SK-MEL-5 (cell line): Measurements from ENCODE around the gene STIP1. TPM values are rescaled to one million over a fixed set of nuclear protein-coding genes. Genes with fewer than 3 reads are reported as not detected.

Experiments used
- DNase-seq: peaks from one replicate; pipeline ENCODE4 v3.0.0-alpha.2; 2016; ENCODE audit warnings: low read depth, low spot score
- in situ Hi-C: cut with HindIII; loops from 2 replicates; pipeline ENCODE4 v1.10.0; 2016; ENCODE audit warnings: low sequenced_read_pairs, high pct_unique_total_duplicates, low pct_unique_long_range_greater_than_20kb
- total RNA-seq: library from RNA; depleted of rRNA; stranded (reverse); fragments of >200 nt; shearing (Covaris generic); gene quantifications from 2 replicates; pipeline ENCODE4 v1.2.3, GENCODE V29; 2014

STIP1 gene
- total RNA-seq, 1 experiment from 2014 or later, result 248 TPM

GRCh38 chr11:64208796-64209562 lies 23.0 kb downstream of the STIP1 start:
- no peak for DNase-seq
- in situ Hi-C loops, result no loop called here

- in situ Hi-C loops, result no loop called here
- DNase-seq, result no peak
Measured at GRCh38 chr11:64209563-64209843, 23.5 kb downstream of the STIP1 start.

GRCh38 chr11:64210301-64211020 lies 24.5 kb downstream of the STIP1 start:
- in situ Hi-C loops, result no loop called here
- no peak for DNase-seq

- DNase-seq, result no peak
- in situ Hi-C loops, result no loop called here
Measured at GRCh38 chr11:64211181-64211872, 25.4 kb downstream of the STIP1 start.

- in situ Hi-C loops, result no loop called here
- no peak for DNase-seq
Measured at GRCh38 chr11:64216879-64217278, 30.9 kb downstream of the STIP1 start.

- in situ Hi-C loops, result no loop called here
- DNase-seq, result no peak
Measured at GRCh38 chr11:64218628-64219353, 32.8 kb downstream of the STIP1 start.

- in situ Hi-C loops, result no loop called here
- no peak for DNase-seq
Measured at GRCh38 chr11:64219354-64219684, 33.3 kb downstream of the STIP1 start.

- no peak for DNase-seq
- in situ Hi-C loops, result no loop called here
Measured at GRCh38 chr11:64219755-64220154, 33.8 kb downstream of the STIP1 start.

GRCh38 chr11:64220271-64220670 lies 34.3 kb downstream of the STIP1 start:
- no peak for DNase-seq
- in situ Hi-C loops, result no loop called here

- in situ Hi-C loops, result no loop called here
- DNase-seq, result no peak
Measured at GRCh38 chr11:64220798-64221197, 34.8 kb downstream of the STIP1 start.

- in situ Hi-C loops, result no loop called here
- no peak for DNase-seq
Measured at GRCh38 chr11:64222651-64223000, 36.7 kb downstream of the STIP1 start.

GRCh38 chr11:64223001-64223651 lies 37.2 kb downstream of the STIP1 start:
- in situ Hi-C loops, result no loop called here
- DNase-seq, result no peak

GRCh38 chr11:64224151-64224890 lies 38.4 kb downstream of the STIP1 start:
- DNase-seq, result no peak
- in situ Hi-C loops, result no loop called here

- no peak for DNase-seq
- in situ Hi-C loops, result no loop called here
Measured at GRCh38 chr11:64224891-64225607, 39.1 kb downstream of the STIP1 start.

- in situ Hi-C loops, result no loop called here
- DNase-seq, result peak; percentile 77
Measured at GRCh38 chr11:64225608-64226506, 39.9 kb downstream of the STIP1 start, which contains the start of the genes NUDT22 and TRPT1. TSS of gene NUDT22 (plus strand) at chr11:64226274. CDS start at chr11:64226653, 379 bp downstream. TSS of gene TRPT1 (minus strand) at chr11:64226186. CDS start at chr11:64225860, 326 bp downstream.
